ENCODE results near the gene RPL5. TPM values are rescaled to one million over a fixed set of nuclear protein-coding genes. Genes with fewer than 3 reads are reported as not detected.

The RPL5 gene
- total RNA-seq, 1 experiment from 2014 or later, result 1,480 TPM

DNA sequence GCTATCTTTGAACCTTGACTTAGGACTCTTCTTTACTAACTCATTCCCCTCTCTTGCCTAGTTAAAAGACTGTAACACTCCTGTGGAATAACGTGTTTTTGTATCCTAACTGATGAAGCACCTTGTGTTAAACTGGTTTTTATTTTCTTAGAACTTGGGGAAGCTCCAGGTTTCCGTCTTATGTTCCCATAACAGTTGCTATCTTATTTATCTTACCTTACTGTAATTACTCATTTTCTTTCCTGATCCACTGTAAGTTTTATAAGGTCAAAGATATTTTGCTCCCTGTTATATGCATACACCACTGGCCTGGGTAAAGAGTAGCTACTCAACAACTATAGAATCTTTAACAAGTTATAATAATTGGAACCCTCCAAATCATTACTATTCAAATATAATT, 43.1 kb downstream of the RPL5 start:
- CTCF ChIA-PET, result no interaction called here
- no peaks in the 10 kb centered on the region for H3K79me2 ChIP-seq (ENCODE audit: insufficient read depth, low read length)
- DNase-seq (ENCODE audit: low read depth, low spot score), result no peak
- TF ChIP-seq EGR1 (IDR thresholded peaks at IDR 0.05; ENCODE audit: low read depth) (no peak), FOSL1 (IDR thresholded peaks at IDR 0.05; ENCODE audit: low read depth) (no peak), EZH2phosphoT487 (IDR thresholded peaks at IDR 0.05; ENCODE audit: borderline replicate concordance) (no peak), POLR2AphosphoS5 (IDR thresholded peaks at IDR 0.05; ENCODE audit: low read depth, low read length) (no peak), CEBPB (IDR thresholded peaks at IDR 0.05; ENCODE audit: low read depth) (no peak), JUND (IDR thresholded peaks at IDR 0.05) (no peak), CBX3 (IDR thresholded peaks at IDR 0.05; ENCODE audit: low read depth) (no peak), EZH2 (IDR thresholded peaks at IDR 0.05) (no peak), POLR2A (IDR thresholded peaks at IDR 0.05; ENCODE audit: borderline replicate concordance, extremely low read depth, insufficient read depth, insufficient read length) (no peak), SP1 (IDR thresholded peaks at IDR 0.05; ENCODE audit: low read depth) (no peak), SRF (IDR thresholded peaks at IDR 0.05; ENCODE audit: low read depth) (no peak), YY1 (IDR thresholded peaks at IDR 0.05; ENCODE audit: extremely low read depth, insufficient replicate concordance, low read depth, low read length) (no peak), RAD21 (IDR thresholded peaks at IDR 0.05; ENCODE audit: low read depth) (no peak), SIN3A (IDR thresholded peaks at IDR 0.05; ENCODE audit: low read depth) (no peak), TCF7L2 (IDR thresholded peaks at IDR 0.05; ENCODE audit: borderline replicate concordance, extremely low read depth, insufficient read depth, insufficient read length) (no peak)
- TF ChIP-seq, protein P1, sequence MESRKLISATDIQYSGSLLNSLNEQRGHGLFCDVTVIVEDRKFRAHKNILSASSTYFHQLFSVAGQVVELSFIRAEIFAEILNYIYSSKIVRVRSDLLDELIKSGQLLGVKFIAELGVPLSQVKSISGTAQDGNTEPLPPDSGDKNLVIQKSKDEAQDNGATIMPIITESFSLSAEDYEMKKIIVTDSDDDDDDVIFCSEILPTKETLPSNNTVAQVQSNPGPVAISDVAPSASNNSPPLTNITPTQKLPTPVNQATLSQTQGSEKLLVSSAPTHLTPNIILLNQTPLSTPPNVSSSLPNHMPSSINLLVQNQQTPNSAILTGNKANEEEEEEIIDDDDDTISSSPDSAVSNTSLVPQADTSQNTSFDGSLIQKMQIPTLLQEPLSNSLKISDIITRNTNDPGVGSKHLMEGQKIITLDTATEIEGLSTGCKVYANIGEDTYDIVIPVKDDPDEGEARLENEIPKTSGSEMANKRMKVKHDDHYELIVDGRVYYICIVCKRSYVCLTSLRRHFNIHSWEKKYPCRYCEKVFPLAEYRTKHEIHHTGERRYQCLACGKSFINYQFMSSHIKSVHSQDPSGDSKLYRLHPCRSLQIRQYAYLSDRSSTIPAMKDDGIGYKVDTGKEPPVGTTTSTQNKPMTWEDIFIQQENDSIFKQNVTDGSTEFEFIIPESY (IDR thresholded peaks at IDR 0.05; ENCODE audit: extremely low read depth, insufficient replicate concordance, low read length), result no peak
- TF ChIP-seq, protein P2, sequence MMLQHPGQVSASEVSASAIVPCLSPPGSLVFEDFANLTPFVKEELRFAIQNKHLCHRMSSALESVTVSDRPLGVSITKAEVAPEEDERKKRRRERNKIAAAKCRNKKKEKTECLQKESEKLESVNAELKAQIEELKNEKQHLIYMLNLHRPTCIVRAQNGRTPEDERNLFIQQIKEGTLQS (IDR thresholded peaks at IDR 0.05), result no peak
- TF ChIP-seq, protein P3, sequence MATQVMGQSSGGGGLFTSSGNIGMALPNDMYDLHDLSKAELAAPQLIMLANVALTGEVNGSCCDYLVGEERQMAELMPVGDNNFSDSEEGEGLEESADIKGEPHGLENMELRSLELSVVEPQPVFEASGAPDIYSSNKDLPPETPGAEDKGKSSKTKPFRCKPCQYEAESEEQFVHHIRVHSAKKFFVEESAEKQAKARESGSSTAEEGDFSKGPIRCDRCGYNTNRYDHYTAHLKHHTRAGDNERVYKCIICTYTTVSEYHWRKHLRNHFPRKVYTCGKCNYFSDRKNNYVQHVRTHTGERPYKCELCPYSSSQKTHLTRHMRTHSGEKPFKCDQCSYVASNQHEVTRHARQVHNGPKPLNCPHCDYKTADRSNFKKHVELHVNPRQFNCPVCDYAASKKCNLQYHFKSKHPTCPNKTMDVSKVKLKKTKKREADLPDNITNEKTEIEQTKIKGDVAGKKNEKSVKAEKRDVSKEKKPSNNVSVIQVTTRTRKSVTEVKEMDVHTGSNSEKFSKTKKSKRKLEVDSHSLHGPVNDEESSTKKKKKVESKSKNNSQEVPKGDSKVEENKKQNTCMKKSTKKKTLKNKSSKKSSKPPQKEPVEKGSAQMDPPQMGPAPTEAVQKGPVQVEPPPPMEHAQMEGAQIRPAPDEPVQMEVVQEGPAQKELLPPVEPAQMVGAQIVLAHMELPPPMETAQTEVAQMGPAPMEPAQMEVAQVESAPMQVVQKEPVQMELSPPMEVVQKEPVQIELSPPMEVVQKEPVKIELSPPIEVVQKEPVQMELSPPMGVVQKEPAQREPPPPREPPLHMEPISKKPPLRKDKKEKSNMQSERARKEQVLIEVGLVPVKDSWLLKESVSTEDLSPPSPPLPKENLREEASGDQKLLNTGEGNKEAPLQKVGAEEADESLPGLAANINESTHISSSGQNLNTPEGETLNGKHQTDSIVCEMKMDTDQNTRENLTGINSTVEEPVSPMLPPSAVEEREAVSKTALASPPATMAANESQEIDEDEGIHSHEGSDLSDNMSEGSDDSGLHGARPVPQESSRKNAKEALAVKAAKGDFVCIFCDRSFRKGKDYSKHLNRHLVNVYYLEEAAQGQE (IDR thresholded peaks at IDR 0.05; ENCODE audit: low read depth), result no peak
- TF ChIP-seq, protein P4, sequence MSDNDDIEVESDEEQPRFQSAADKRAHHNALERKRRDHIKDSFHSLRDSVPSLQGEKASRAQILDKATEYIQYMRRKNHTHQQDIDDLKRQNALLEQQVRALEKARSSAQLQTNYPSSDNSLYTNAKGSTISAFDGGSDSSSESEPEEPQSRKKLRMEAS (IDR thresholded peaks at IDR 0.05), result no peak
- H2AFZ ChIP-seq (ENCODE audit: low read depth, low read length, poor library complexity, severe bottlenecking), result no peak overlapping the region
- H3K9ac ChIP-seq (ENCODE audit: low read length), result no peak overlapping the region
- RAD21 ChIA-PET (ENCODE audit: low non-redundant PET in 1 of 2, low total read pairs in 2 of 2, uncharacterized antibody in 2 of 2, unreplicated experiment in 2 of 2), result no interaction called here
- H3K4me2 ChIP-seq (ENCODE audit: low read length), result no peak overlapping the region
- ATAC-seq, result no peak
- H3K4me1 ChIP-seq (ENCODE audit: control insufficient read depth in 1 of 2, insufficient read depth in 2 of 2, low read length in 2 of 2), result no peaks in the 10 kb centered on the region
- H3K27me3 ChIP-seq (ENCODE audit: insufficient read depth, low read length), result no peaks in the 10 kb centered on the region
- H3K9me2 ChIP-seq (ENCODE audit: insufficient read depth), result no peaks in the 10 kb centered on the region
- H3K27ac ChIP-seq (ENCODE audit: low read depth, low read length), result no peak overlapping the region
- no peak overlapping the region for H3K4me3 ChIP-seq (replicated peaks in 1 of 2; ENCODE audit: low read depth in 1 of 2, low read length in 2 of 2)
- no peaks in the 10 kb centered on the region for H4K20me1 ChIP-seq (ENCODE audit: insufficient read depth)
- H3K36me3 ChIP-seq (ENCODE audit: control insufficient read depth in 1 of 2, insufficient read depth in 2 of 2, low read length in 2 of 2), result no peaks in the 10 kb centered on the region
- peaks cover 3 to 7% of the 10 kb centered on the region in 2 experiments; a peak in 1 of 4 replicates for H3K9me3 ChIP-seq (ENCODE audit: control insufficient read depth in 1 of 2, insufficient read depth in 1 of 2, low read depth in 1 of 2, low read length in 2 of 2)
- POLR2A ChIA-PET, result no interaction called here
- intact Hi-C loops (cut with micrococcal nuclease), result no loop called here
- no TSS peak for BruUV-seq (replicated peaks)

Measured in HCT116 (cell line).